ENCODE measurements around the gene ENTPD8. TPM values are rescaled to one million over a fixed set of nuclear protein-coding genes. Genes with fewer than 3 reads are reported as not detected.

ENTPD8 gene
- total RNA-seq, 1 experiment from 2014 or later, result 0.77 TPM

- Histone ChIP-seq H3K4ac (ENCODE audit: low read depth, low read length) (no peak overlapping the region), H3K56ac (ENCODE audit: insufficient read length, low read depth, low read length) (no peak overlapping the region), H3K18ac (ENCODE audit: insufficient read length, low read depth, low read length) (no peak overlapping the region), H3K23me2 (ENCODE audit: insufficient read length, low read depth, low read length, poor library complexity, severe bottlenecking) (peaks cover 5% of the 10 kb centered on the region), H2BK20ac (ENCODE audit: low read depth, low read length, poor library complexity, severe bottlenecking) (no peak overlapping the region), H3K27ac (ENCODE audit: insufficient read length, low read depth, low read length) (no peak overlapping the region), H3K9ac (ENCODE audit: extremely low read depth, insufficient read length, low read length) (no peak overlapping the region), H3K79me1 (ENCODE audit: insufficient read depth, low read depth, low read length, poor library complexity, severe bottlenecking) (no peaks in the 10 kb centered on the region), H3K23ac (ENCODE audit: insufficient read length, low read depth, low read length) (no peak overlapping the region), H3K27me3 (ENCODE audit: insufficient read depth, low read length) (no peaks in the 10 kb centered on the region; the same call in 1 of the 2 replicates), H3K79me2 (ENCODE audit: insufficient read depth, low read length) (no peaks in the 10 kb centered on the region), H4K91ac (ENCODE audit: insufficient read length, low read depth, low read length) (no peak overlapping the region), H3K9me3 (ENCODE audit: control insufficient read depth, low read depth, low read length) (no peaks in the 10 kb centered on the region), H3K4me2 (ENCODE audit: insufficient read depth, insufficient read length, low read length) (no peak overlapping the region), H3T11ph (ENCODE audit: low read length) (no peak overlapping the region), H4K8ac (replicated peaks; ENCODE audit: insufficient read length, low read depth, low read length) (no peak overlapping the region), H4K20me1 (ENCODE audit: control insufficient read depth, insufficient read depth, insufficient read length) (no peaks in the 10 kb centered on the region), H2AK5ac (ENCODE audit: insufficient read length, low read length) (no peak overlapping the region), H2AFZ (ENCODE audit: low read length) (no peak overlapping the region), H2BK5ac (ENCODE audit: insufficient read length, low read length) (no peak overlapping the region), H2BK120ac (ENCODE audit: low read depth, low read length, poor library complexity, severe bottlenecking) (no peak overlapping the region), H2BK15ac (ENCODE audit: low read depth, low read length) (no peak overlapping the region), H4K5ac (ENCODE audit: insufficient read length, low read depth, low read length) (no peak overlapping the region), H3K14ac (ENCODE audit: insufficient read depth, low read length) (no peak overlapping the region), H3K4me1 (ENCODE audit: insufficient read depth, low read length) (no peaks in the 10 kb centered on the region), H2BK12ac (ENCODE audit: insufficient read length, low read depth, low read length) (no peak overlapping the region)
- Mint-ChIP-seq H3K4me1 (no peaks in the 10 kb centered on the region), H3K27me3 (ENCODE audit: low read depth) (peaks cover 23% of the 10 kb centered on the region), H3K36me3 (ENCODE audit: insufficient read depth in 1 of 3, low read depth in 3 of 3) (no peaks in the 10 kb centered on the region), H3K4me3 (no peak overlapping the region), H3K27ac (no peak overlapping the region), H3K9me3 (no peaks in the 10 kb centered on the region)
- no peak for DNase-seq
- no CpG with 5 or more reads among the region's 23 CpGs for WGBS (ENCODE audit: extremely low coverage, insufficient read length, low lambda C conversion rate)
- no peak for TF ChIP-seq CTCF (conservative IDR thresholded peaks at IDR 0.05)
Observed at GRCh38 chr9:137465720-137466388, 24.7 kb upstream of the ENTPD8 start.

Measured in H9 (cell line).